ENCODE results near the gene N4BP2. TPM values are rescaled to one million over a fixed set of nuclear protein-coding genes. Genes with fewer than 3 reads are reported as not detected.

N4BP2 gene
- total and polyA plus RNA-seq, 9 donors = 3.5 to 21.3 (median 10.6) TPM

GRCh38 chr4:40186665-40187014 is 130.0 kb downstream of the N4BP2 start:
- Histone ChIP-seq H3K4me3 (no peak overlapping the region), H3K27ac (no peak overlapping the region), H3K36me3 (no peaks in the 10 kb centered on the region), H3K27me3 (no peaks in the 10 kb centered on the region), H3K9me3 (no peaks in the 10 kb centered on the region), H3K4me1 (ENCODE audit: insufficient read depth) (peaks cover 2% of the 10 kb centered on the region)
- 88 to 93% (median 90%) methylated on average over 1 of the region's 1 CpG for WGBS, 3 donors
- no peak for DNase-seq
- intact Hi-C loops (cut with DNase I) = no loop called here
- TF ChIP-seq POLR2A (IDR thresholded peaks at IDR 0.05) (no peak), EP300 (IDR thresholded peaks at IDR 0.05) (no peak), CTCF (IDR thresholded peaks at IDR 0.05) (no peak)

GRCh38 chr4:40187386-40187906 is 130.8 kb downstream of the N4BP2 start:
- Histone ChIP-seq H3K36me3 (no peaks in the 10 kb centered on the region), H3K27me3 (no peaks in the 10 kb centered on the region), H3K9me3 (no peaks in the 10 kb centered on the region), H3K4me1 (ENCODE audit: insufficient read depth) (peaks cover 2% of the 10 kb centered on the region), H3K27ac (no peak overlapping the region), H3K4me3 (no peak overlapping the region)
- intact Hi-C loops (cut with DNase I) = no loop called here
- no peak for DNase-seq
- WGBS, 3 donors = 92 to 93% (median 92%) methylated on average over 4 of the region's 4 CpGs
- no peak for TF ChIP-seq EP300 (IDR thresholded peaks at IDR 0.05)
- TF ChIP-seq CTCF (IDR thresholded peaks at IDR 0.05) = no peak
- TF ChIP-seq POLR2A (IDR thresholded peaks at IDR 0.05) = no peak

GRCh38 chr4:40190019-40190418 is 133.4 kb downstream of the N4BP2 start:
- TF ChIP-seq CTCF (IDR thresholded peaks at IDR 0.05) (no peak), POLR2A (IDR thresholded peaks at IDR 0.05) (no peak), EP300 (IDR thresholded peaks at IDR 0.05) (no peak)
- no peaks in the 10 kb centered on the region for H3K9me3 ChIP-seq
- intact Hi-C loops (cut with DNase I) = no loop called here
- 18 to 73% (median 18%) methylated on average over 5 of the region's 5 CpGs for WGBS, 3 donors
- H3K4me1 ChIP-seq (ENCODE audit: insufficient read depth) = peaks cover 2% of the 10 kb centered on the region
- no peaks in the 10 kb centered on the region for H3K36me3 ChIP-seq
- no peak overlapping the region for H3K27ac ChIP-seq
- no peak overlapping the region for H3K4me3 ChIP-seq
- no peaks in the 10 kb centered on the region for H3K27me3 ChIP-seq
- DNase-seq = peak; percentile 31 to 54 (median 39)

- Histone ChIP-seq H3K9me3 (no peaks in the 10 kb centered on the region), H3K27me3 (no peaks in the 10 kb centered on the region), H3K4me3 (no peak overlapping the region), H3K27ac (no peak overlapping the region), H3K4me1 (ENCODE audit: insufficient read depth) (peaks cover 2% of the 10 kb centered on the region), H3K36me3 (no peaks in the 10 kb centered on the region)
- WGBS, 3 donors = 69 to 80% (median 74%) methylated on average over 5 of the region's 5 CpGs
- TF ChIP-seq EP300 (IDR thresholded peaks at IDR 0.05) = no peak
- no peak for TF ChIP-seq CTCF (IDR thresholded peaks at IDR 0.05)
- no peak for TF ChIP-seq POLR2A (IDR thresholded peaks at IDR 0.05)
- no peak for DNase-seq
- intact Hi-C loops (cut with DNase I) = no loop called here
Observed at GRCh38 chr4:40190465-40190864, 133.8 kb downstream of the N4BP2 start.

Data from ovary (tissue), 9 donors.